IMR-90 (cell line): ENCODE data around the gene SPAG9. TPM values are rescaled to one million over a fixed set of nuclear protein-coding genes. Genes with fewer than 3 reads are reported as not detected.

ENCODE experiments used
- ATAC-seq: fragments of 200-7000 bp; cut with Tn5 transposase; 2 replicates; pipeline ENCODE4 v1.9.1; 2020; ENCODE audit warnings: low read depth, mild to moderate bottlenecking, moderate library complexity
- BruUV-seq: library from RNA; stranded (reverse); fragments of 400-500 nt; replicated peaks from 2 replicates; lab custom pipeline; 2021; lab: Mats Ljungman, UMichigan
- CTCF ChIA-PET: fragments of 300-600 bp; formaldehyde crosslinking; extraction: SDS; loops from one replicate; lab custom pipeline; 2021; ENCODE audit warnings: antibody characterized with exemption; lab: Yijun Ruan, JAX
- POLR2A ChIA-PET: fragments of 300-600 bp; sonication (Branson Sonifier 250); formaldehyde crosslinking; loops from one replicate; lab custom pipeline; 2022; ENCODE audit warnings: antibody characterized with exemption; ENCODE audit not compliant: unreplicated experiment; lab: Charles Lee
- DNase-seq: peaks from one replicate; pipeline ENCODE4 v3.0.0; 2013
- H2AFZ ChIP-seq: replicated peaks from 2 replicates; pipeline ENCODE3; 2013; ENCODE audit warnings: low read length, mild to moderate bottlenecking; ENCODE audit not compliant: poor library complexity
- H2AK5ac ChIP-seq: 2 replicates; pipeline ENCODE4 v1.6.1; 2013; ENCODE audit warnings: low read depth, low read length, inconsistent platforms
- H2AK9ac ChIP-seq: replicated peaks from 2 replicates; pipeline ENCODE3; 2013; ENCODE audit warnings: mild to moderate bottlenecking, low read depth, low read length, moderate library complexity; ENCODE audit not compliant: poor library complexity
- H2BK120ac ChIP-seq: 2 replicates; pipeline ENCODE4 v1.6.1; 2013; ENCODE audit warnings: low read depth, low read length, inconsistent platforms
- H2BK15ac ChIP-seq: 3 replicates; pipeline ENCODE4 v1.6.1; 2013; ENCODE audit warnings: low read depth, low read length, inconsistent platforms
- H2BK20ac ChIP-seq: 2 replicates; pipeline ENCODE4 v1.6.1; 2013; ENCODE audit warnings: low read depth, mild to moderate bottlenecking, inconsistent platforms, low read length, moderate library complexity
- H2BK5ac ChIP-seq: 2 replicates; pipeline ENCODE4 v1.6.1; 2013; ENCODE audit warnings: mild to moderate bottlenecking, low read depth, low read length, inconsistent platforms; ENCODE audit not compliant: poor library complexity, severe bottlenecking
- H3K14ac ChIP-seq: replicated peaks from 2 replicates; pipeline ENCODE4 v1.6.1; 2013; ENCODE audit warnings: low read depth, low read length, inconsistent platforms
- H3K18ac ChIP-seq: 2 replicates; pipeline ENCODE4 v1.6.1; 2013; ENCODE audit warnings: low read depth, low read length, control low read depth
- H3K23ac ChIP-seq: 2 replicates; pipeline ENCODE4 v1.6.1; 2013; ENCODE audit warnings: low read depth, low read length, inconsistent platforms
- H3K27ac ChIP-seq: 2 replicates; pipeline ENCODE4 v1.5.1; 2013; ENCODE audit warnings: mild to moderate bottlenecking, control low read depth, low read length; ENCODE audit not compliant: insufficient read depth
- H3K27me3 ChIP-seq: 2 replicates; pipeline ENCODE4 v1.6.1; 2013; ENCODE audit warnings: low read length; ENCODE audit not compliant: control insufficient read depth, insufficient read depth
- H3K36me3 ChIP-seq: 2 replicates; pipeline ENCODE4 v1.6.1; 2013; ENCODE audit warnings: low read length, mixed read lengths; ENCODE audit not compliant: control insufficient read depth, insufficient read depth
- H3K4ac ChIP-seq: 2 replicates; pipeline ENCODE4 v1.6.1; 2013; ENCODE audit warnings: low read depth, low read length, inconsistent platforms
- H3K4me1 ChIP-seq: 2 replicates; pipeline ENCODE4 v1.6.1; 2013; ENCODE audit warnings: low read length, mixed read lengths; ENCODE audit not compliant: control insufficient read depth, insufficient read depth
- H3K4me2 ChIP-seq: 2 replicates; pipeline ENCODE4 v1.6.1; 2013; ENCODE audit warnings: low read depth, mild to moderate bottlenecking, control low read depth, low read length, moderate library complexity
- H3K4me3 ChIP-seq: 2 replicates; pipeline ENCODE4 v1.5.1; 2013; ENCODE audit warnings: low read depth, mild to moderate bottlenecking, control low read depth, low read length, moderate library complexity; ENCODE audit not compliant: insufficient read depth
- H3K56ac ChIP-seq: 2 replicates; pipeline ENCODE4 v1.6.1; 2013; ENCODE audit warnings: low read length, inconsistent platforms; ENCODE audit not compliant: insufficient read depth; ENCODE audit errors: extremely low read depth
- H3K79me1 ChIP-seq, 2 experiments: 2 replicates each; pipeline ENCODE4 v1.6.1; 2013; ENCODE audit warnings: low read length in 2 of 2, inconsistent platforms in 1 of 2, low read depth in 1 of 2
- H3K9ac ChIP-seq: 2 replicates; pipeline ENCODE4 v1.6.1; 2013; ENCODE audit warnings: low read depth, low read length, control low read depth
- H3K9me1 ChIP-seq: 2 replicates; pipeline ENCODE4 v1.6.1; 2013; ENCODE audit warnings: low read length, inconsistent platforms; ENCODE audit not compliant: insufficient read depth
- H3K9me3 ChIP-seq: 2 replicates; pipeline ENCODE4 v1.6.1; 2013; ENCODE audit warnings: low read length; ENCODE audit not compliant: control insufficient read depth, insufficient read depth
- H4K20me1 ChIP-seq: 2 replicates; pipeline ENCODE4 v1.6.1; 2013; ENCODE audit warnings: low read length, inconsistent platforms; ENCODE audit not compliant: insufficient read depth
- H4K5ac ChIP-seq: 2 replicates; pipeline ENCODE4 v1.6.1; 2013; ENCODE audit warnings: mild to moderate bottlenecking, low read depth, low read length, control low read depth
- H4K8ac ChIP-seq, 2 experiments: 2 replicates each; pipeline ENCODE4 v1.6.1; 2013; ENCODE audit warnings: low read depth in 2 of 2, low read length in 2 of 2, control low read depth in 1 of 2, inconsistent platforms in 1 of 2
- H4K91ac ChIP-seq: 2 replicates; pipeline ENCODE4 v1.6.1; 2013; ENCODE audit warnings: low read depth, low read length, inconsistent platforms; ENCODE audit not compliant: insufficient read depth
- BHLHE40 ChIP-seq: fragments of 150-350 bp; IDR thresholded peaks from 2 replicates; pipeline ENCODE4 v1.6.1; 2016; ENCODE audit warnings: mild to moderate bottlenecking, low read depth, low read length
- CEBPB ChIP-seq: IDR thresholded peaks from 2 replicates; pipeline ENCODE4 v1.6.1; 2012; ENCODE audit warnings: low read depth, low read length, improper control_type of control experiment
- CHD1 ChIP-seq: IDR thresholded peaks from 2 replicates; pipeline ENCODE4 v1.6.1; 2012; ENCODE audit warnings: low read depth, low read length, improper control_type of control experiment
- CTCF ChIP-seq: conservative IDR thresholded peaks from 2 replicates; pipeline ENCODE4 v1.5.1; 2012; ENCODE audit warnings: mild to moderate bottlenecking, low read depth, low read length, improper control_type of control experiment
- ELK1 ChIP-seq: fragments of 150-350 bp; IDR thresholded peaks from 2 replicates; pipeline ENCODE4 v1.6.1; 2016; ENCODE audit warnings: low read depth, mild to moderate bottlenecking, low read length, moderate library complexity, borderline replicate concordance
- FOS ChIP-seq: fragments of 150-350 bp; IDR thresholded peaks from 2 replicates; pipeline ENCODE4 v1.6.1; 2016; ENCODE audit warnings: low read depth, low read length
- MAFK ChIP-seq: IDR thresholded peaks from 2 replicates; pipeline ENCODE4 v1.6.1; 2012; ENCODE audit warnings: low read depth, low read length, improper control_type of control experiment
- MAZ ChIP-seq: IDR thresholded peaks from 2 replicates; pipeline ENCODE4 v1.6.1; 2012; ENCODE audit warnings: low read depth, mild to moderate bottlenecking, low read length, improper control_type of control experiment, moderate library complexity, borderline replicate concordance
- MXI1 ChIP-seq: IDR thresholded peaks from 2 replicates; pipeline ENCODE4 v1.6.1; 2012; ENCODE audit warnings: low read depth, mild to moderate bottlenecking, low read length, moderate library complexity, borderline replicate concordance
- NFE2L2 ChIP-seq: fragments of 150-350 bp; IDR thresholded peaks from 2 replicates; pipeline ENCODE4 v1.6.1; 2016; ENCODE audit warnings: low read depth, mild to moderate bottlenecking, low read length
- POLR2A ChIP-seq: IDR thresholded peaks from 2 replicates; pipeline ENCODE4 v1.6.1; 2012; ENCODE audit warnings: mild to moderate bottlenecking, low read depth, low read length
- RAD21 ChIP-seq: IDR thresholded peaks from 2 replicates; pipeline ENCODE4 v1.6.1; 2012; ENCODE audit warnings: low read length, improper control_type of control experiment
- RFX5 ChIP-seq: IDR thresholded peaks from 2 replicates; pipeline ENCODE4 v1.8.0; 2012; ENCODE audit warnings: low read depth, mild to moderate bottlenecking, low read length, moderate library complexity
- SMC3 ChIP-seq: fragments of 150-350 bp; IDR thresholded peaks from 2 replicates; pipeline ENCODE4 v1.6.1; 2016; ENCODE audit warnings: low read depth, mild to moderate bottlenecking, antibody characterized with exemption, low read length, moderate library complexity
- USF2 ChIP-seq: fragments of 150-350 bp; IDR thresholded peaks from 2 replicates; pipeline ENCODE4 v1.6.1; 2017; ENCODE audit warnings: mild to moderate bottlenecking, antibody characterized with exemption, low read length, low read depth
- WGBS, 2 experiments: methylation state at CpG; one replicate each; pipeline versions ENCODE4 v1.1.5 to v1.1.7; 2013; ENCODE audit warnings: missing lambda C conversion rate in 2 of 2; ENCODE audit not compliant: insufficient read length in 1 of 2; ENCODE audit errors: extremely low coverage in 2 of 2; 5-methylcytosine and 5-hydroxymethylcytosine counted together
- dilution Hi-C: fragments of 300-500 bp; cut with HindIII; formaldehyde crosslinking; loops from one replicate; pipeline ENCODE4 v1.14.3; 2018; ENCODE audit warnings: low sequenced_read_pairs; ENCODE audit not compliant: unreplicated experiment
- in situ Hi-C: fragments of 300-500 bp; cut with MboI; formaldehyde crosslinking; loops from 3 replicates; pipeline ENCODE4 v1.14.3; 2019; ENCODE audit warnings: low sequenced_read_pairs, inconsistent platforms, mixed read lengths
- intact Hi-C: fragments of 100-400 bp; cut with micrococcal nuclease; formaldehyde crosslinking; loops from 2 replicates; pipeline ENCODE4 v1.10.0; 2022
- polyA plus RNA-seq, 3 experiments: library from polyadenylated mRNA; depleted of rRNA; stranded (reverse); fragments of >200 nt; gene quantifications; 2 replicates each; pipeline ENCODE4 v1.2.3, GENCODE V29; 2012; ENCODE audit warnings: low replicate concordance in 1 of 3
- total RNA-seq: library from RNA; depleted of rRNA; stranded (reverse); fragments of >200 nt; gene quantifications from 2 replicates; pipeline ENCODE4 v1.2.3, GENCODE V29; 2012

SPAG9 gene
- total and polyA plus RNA-seq, 2 of the 4 experiments (the other 2 are of a cell fraction), result 26.7 to 75.5 TPM

- no peak overlapping the region for H4K91ac ChIP-seq
- H3K36me3 ChIP-seq, result no peaks in the 10 kb centered on the region
- POLR2A ChIA-PET, result no interaction called here
- H3K18ac ChIP-seq, result no peak overlapping the region
- DNase-seq (no peak), ATAC-seq (no peak)
- no peak overlapping the region for H4K8ac ChIP-seq
- no peak overlapping the region for H3K56ac ChIP-seq
- H2BK120ac ChIP-seq, result no peak overlapping the region
- no peak overlapping the region for H2BK15ac ChIP-seq
- no peaks in the 10 kb centered on the region for H4K20me1 ChIP-seq
- no peak overlapping the region for H3K14ac ChIP-seq
- peaks cover 18% of the 10 kb centered on the region for H3K9me1 ChIP-seq
- H3K23ac ChIP-seq, result no peak overlapping the region
- no peak overlapping the region for H2AK5ac ChIP-seq
- no peak overlapping the region for H4K5ac ChIP-seq
- no peak overlapping the region for H3K4me2 ChIP-seq
- H2BK5ac ChIP-seq, result no peak overlapping the region
- no peak overlapping the region for H2BK20ac ChIP-seq
- TF ChIP-seq CTCF, result no peak
- TF ChIP-seq RFX5, result no peak
- no peak for TF ChIP-seq FOS
- no peak for TF ChIP-seq CEBPB
- TF ChIP-seq NFE2L2, result no peak
- no peak for TF ChIP-seq CHD1
- no peak for TF ChIP-seq USF2
- no peak for TF ChIP-seq POLR2A
- TF ChIP-seq SMC3, result no peak
- TF ChIP-seq ELK1, result no peak
- no peak for TF ChIP-seq BHLHE40
- TF ChIP-seq MAZ, result no peak
- TF ChIP-seq RAD21, result no peak
- TF ChIP-seq MXI1, result no peak
- no peak for TF ChIP-seq MAFK
- no TSS peak for BruUV-seq
- H3K4me1 ChIP-seq, result peaks cover 21% of the 10 kb centered on the region
- in situ Hi-C loops, result no loop called here
- dilution Hi-C loops, result no loop called here
- H2AFZ ChIP-seq, result no peak overlapping the region
- no CpG with 5 or more reads among the region's 3 CpGs for WGBS, 2 experiments
- H3K9me3 ChIP-seq, result no peaks in the 10 kb centered on the region
- no peak overlapping the region for H2AK9ac ChIP-seq
- peaks cover 0 to 9% of the 10 kb centered on the region in 2 experiments; a peak in 2 of 4 replicates for H3K79me1 ChIP-seq
- intact Hi-C loops, result no loop called here
- H3K4me3 ChIP-seq, result no peak overlapping the region
- H3K9ac ChIP-seq, result no peak overlapping the region
- H3K27ac ChIP-seq, result no peak overlapping the region
- no peak overlapping the region for H3K4ac ChIP-seq
- H3K27me3 ChIP-seq, result no peaks in the 10 kb centered on the region
- CTCF ChIA-PET, result interaction anchor here (0.7 kb wide), 1 partner anchor 284 kb away, joined by 4 read pairs; no protein-coding TSS in a partner anchor
Observed at GRCh38 chr17:50945779-50946222, 174.9 kb downstream of the SPAG9 start.
